ENCODE data around the gene ZNF284.

Gene ZNF284

DNA sequence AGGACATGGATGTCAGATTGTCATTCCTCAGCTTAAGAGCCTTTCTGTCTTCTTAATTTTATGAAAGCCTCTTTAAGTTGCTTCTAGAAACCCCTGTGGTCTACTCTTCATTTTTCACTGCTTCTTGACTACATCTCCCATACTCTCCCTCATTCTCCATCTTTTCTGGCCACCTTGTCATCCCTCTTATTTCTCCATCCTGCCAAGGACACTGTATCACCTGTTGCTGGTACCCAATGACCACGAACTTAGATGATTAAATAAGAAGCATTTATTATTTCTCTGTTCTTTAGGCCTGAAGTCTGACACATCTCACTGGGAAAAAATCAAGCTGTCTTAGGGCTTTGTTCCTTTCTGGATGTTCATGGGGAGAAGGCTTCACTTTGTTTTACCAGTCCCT, 10.9 kb upstream of the ZNF284 start:
- Histone ChIP-seq H3K4me3 (ENCODE audit: low read depth, low read length) (no peak overlapping the region), H3K9ac (ENCODE audit: low read depth, low read length) (no peak overlapping the region), H3K36me3 (ENCODE audit: control insufficient read depth, insufficient read depth, low read length) (peaks cover 15% of the 10 kb centered on the region), H3K27me3 (ENCODE audit: control insufficient read depth, insufficient read depth, low read length) (no peaks in the 10 kb centered on the region), H3K9me3 (ENCODE audit: control insufficient read depth, insufficient read depth, low read length) (no peaks in the 10 kb centered on the region), H3K4me1 (ENCODE audit: control insufficient read depth, insufficient read depth, low read length) (no peaks in the 10 kb centered on the region)

DNA sequence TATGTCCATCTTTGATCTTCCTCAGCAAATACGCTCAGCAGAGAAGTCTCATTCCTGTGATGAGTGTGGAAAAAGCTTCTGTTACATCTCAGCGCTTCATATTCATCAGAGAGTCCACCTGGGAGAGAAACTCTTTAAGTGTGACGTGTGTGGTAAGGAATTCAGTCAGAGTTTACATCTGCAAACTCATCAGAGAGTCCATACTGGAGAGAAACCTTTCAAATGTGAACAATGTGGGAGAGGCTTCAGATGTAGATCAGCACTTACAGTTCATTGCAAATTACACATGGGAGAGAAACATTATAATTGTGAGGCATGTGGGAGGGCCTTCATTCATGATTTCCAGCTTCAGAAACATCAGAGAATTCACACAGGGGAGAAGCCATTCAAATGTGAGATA, 5.7 kb upstream of the ZNF284 start:
- Histone ChIP-seq H3K4me1 (ENCODE audit: control insufficient read depth, insufficient read depth, low read length) (no peaks in the 10 kb centered on the region), H3K4me3 (ENCODE audit: low read depth, low read length) (no peak overlapping the region), H3K9me3 (ENCODE audit: control insufficient read depth, insufficient read depth, low read length) (no peaks in the 10 kb centered on the region), H3K36me3 (ENCODE audit: control insufficient read depth, insufficient read depth, low read length) (peaks cover 6% of the 10 kb centered on the region), H3K27me3 (ENCODE audit: control insufficient read depth, insufficient read depth, low read length) (no peaks in the 10 kb centered on the region), H3K9ac (ENCODE audit: low read depth, low read length) (no peak overlapping the region)

GRCh38 chr19:44069415-44069814, 2.5 kb upstream of the ZNF284 start:
- Histone ChIP-seq H3K4me1 (ENCODE audit: control insufficient read depth, insufficient read depth, low read length) (no peaks in the 10 kb centered on the region), H3K36me3 (ENCODE audit: control insufficient read depth, insufficient read depth, low read length) (no peaks in the 10 kb centered on the region), H3K9me3 (ENCODE audit: control insufficient read depth, insufficient read depth, low read length) (no peaks in the 10 kb centered on the region), H3K4me3 (ENCODE audit: low read depth, low read length) (no peak overlapping the region), H3K27me3 (ENCODE audit: control insufficient read depth, insufficient read depth, low read length) (peaks cover 7% of the 10 kb centered on the region), H3K9ac (ENCODE audit: low read depth, low read length) (no peak overlapping the region)

DNA sequence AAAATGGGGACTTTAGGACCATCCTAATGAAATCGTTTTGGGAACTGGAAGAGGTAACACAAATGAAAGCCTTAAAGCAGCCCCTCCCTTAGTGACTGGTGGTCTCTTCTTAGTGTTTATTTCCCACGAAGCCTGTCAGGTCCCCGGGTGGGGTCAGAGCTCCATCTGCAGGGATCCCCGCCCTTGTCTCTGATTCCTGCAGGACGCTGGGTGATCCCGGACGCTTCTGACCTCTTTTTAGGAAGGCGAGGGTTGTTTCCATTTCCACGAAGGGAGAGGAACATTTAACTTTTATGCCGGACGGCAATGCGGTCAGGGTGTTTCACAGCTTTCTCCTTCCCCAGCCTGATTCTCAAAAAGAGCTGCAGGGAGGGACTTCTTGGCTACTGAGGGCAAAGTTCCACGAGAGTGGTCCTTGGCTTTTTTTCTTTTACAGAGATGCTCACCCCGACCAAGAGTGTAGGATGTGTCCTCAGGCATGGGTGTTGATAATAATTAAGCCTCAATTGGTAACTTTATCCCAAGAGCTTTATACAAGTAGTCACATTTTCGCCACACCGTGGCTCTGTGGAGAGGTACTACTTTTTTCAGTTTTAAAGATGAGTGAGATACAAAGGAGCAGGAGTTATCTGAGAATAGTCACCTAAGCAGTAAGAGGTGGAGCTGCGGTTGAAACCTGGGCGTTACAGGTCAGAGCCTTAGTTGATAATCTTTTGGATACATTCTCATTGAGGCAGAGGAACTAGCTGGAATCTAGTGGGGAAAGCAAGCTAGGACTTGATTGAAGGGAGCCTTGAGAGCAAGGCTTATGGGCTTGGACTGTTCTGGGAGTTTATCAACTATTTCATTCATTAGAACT, 813 bp downstream of the ZNF284 start:
- Histone ChIP-seq H3K4me1 (ENCODE audit: control insufficient read depth, insufficient read depth, low read length) (no peaks in the 10 kb centered on the region), H3K4me3 (ENCODE audit: low read depth, low read length) (peak overlapping the region; percentile 80), H3K27me3 (ENCODE audit: control insufficient read depth, insufficient read depth, low read length) (peaks cover 7% of the 10 kb centered on the region), H3K9me3 (ENCODE audit: control insufficient read depth, insufficient read depth, low read length) (no peaks in the 10 kb centered on the region), H3K9ac (ENCODE audit: low read depth, low read length) (peak overlapping the region; percentile 49), H3K36me3 (ENCODE audit: control insufficient read depth, insufficient read depth, low read length) (no peaks in the 10 kb centered on the region)

DNA sequence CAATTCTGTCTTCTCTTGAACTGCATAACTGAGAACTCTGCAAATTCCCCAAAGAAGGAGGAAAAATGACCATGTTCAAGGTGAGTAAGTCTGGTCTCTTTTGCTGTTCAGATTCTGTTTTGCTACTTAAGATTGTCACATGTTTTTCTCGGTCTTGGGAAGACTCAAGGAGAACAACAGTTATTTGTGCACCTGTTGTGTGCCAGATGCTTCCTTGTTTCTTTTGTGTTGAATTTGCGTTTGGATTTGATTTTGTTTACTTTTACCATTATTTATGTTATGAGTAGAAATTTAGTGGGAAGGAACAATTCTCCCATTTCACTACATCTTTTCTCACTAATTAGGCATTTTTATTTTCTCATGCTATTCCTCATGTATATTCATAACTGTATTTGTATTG, 4.4 kb downstream of the ZNF284 start:
- no peak overlapping the region for H3K9ac ChIP-seq (ENCODE audit: low read depth, low read length)
- no peaks in the 10 kb centered on the region for H3K36me3 ChIP-seq (ENCODE audit: control insufficient read depth, insufficient read depth, low read length)
- no peaks in the 10 kb centered on the region for H3K4me1 ChIP-seq (ENCODE audit: control insufficient read depth, insufficient read depth, low read length)

DNA sequence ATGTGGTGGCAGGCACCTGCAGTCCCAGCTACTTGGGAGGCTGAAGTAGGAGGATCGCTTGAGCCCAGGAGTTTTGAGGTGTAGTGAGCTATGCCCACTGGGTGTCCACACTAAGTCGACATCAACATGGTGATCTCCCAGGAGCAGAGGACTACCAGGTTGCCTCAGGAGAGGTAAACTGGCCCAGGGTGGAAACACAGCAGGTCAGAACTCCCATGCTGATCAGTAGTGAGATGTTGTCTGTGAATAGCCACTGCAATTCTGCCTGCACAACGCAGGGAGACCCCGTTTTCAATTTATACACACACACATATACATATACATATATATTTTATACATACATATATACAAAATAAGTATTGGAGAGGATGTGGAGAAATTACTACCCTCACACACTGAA, 20.1 kb downstream of the ZNF284 start:
- H3K27me3 ChIP-seq (ENCODE audit: control insufficient read depth, insufficient read depth, low read length), result no peaks in the 10 kb centered on the region
- H3K4me1 ChIP-seq (ENCODE audit: control insufficient read depth, insufficient read depth, low read length), result no peaks in the 10 kb centered on the region
- H3K4me3 ChIP-seq (ENCODE audit: low read depth, low read length), result no peak overlapping the region
- H3K9ac ChIP-seq (ENCODE audit: low read depth, low read length), result no peak overlapping the region
- no peaks in the 10 kb centered on the region for H3K36me3 ChIP-seq (ENCODE audit: control insufficient read depth, insufficient read depth, low read length)
- no peaks in the 10 kb centered on the region for H3K9me3 ChIP-seq (ENCODE audit: control insufficient read depth, insufficient read depth, low read length)

More for the DNA sequence above, 4.4 kb downstream of the ZNF284 start:
- Histone ChIP-seq H3K27me3 (ENCODE audit: control insufficient read depth, insufficient read depth, low read length) (peaks cover 7% of the 10 kb centered on the region), H3K4me3 (ENCODE audit: low read depth, low read length) (no peak overlapping the region), H3K9me3 (ENCODE audit: control insufficient read depth, insufficient read depth, low read length) (no peaks in the 10 kb centered on the region)

GRCh38 chr19:44093931-44094765, 22.2 kb downstream of the ZNF284 start, which contains the start of gene ZNF224:
Gene ZNF224, plus strand, starts transcription at chr19:44094361. Its CDS starts 3,513 bp downstream, at chr19:44097874.
- Histone ChIP-seq H3K9me3 (ENCODE audit: control insufficient read depth, insufficient read depth, low read length) (no peaks in the 10 kb centered on the region), H3K27me3 (ENCODE audit: control insufficient read depth, insufficient read depth, low read length) (no peaks in the 10 kb centered on the region), H3K4me1 (ENCODE audit: control insufficient read depth, insufficient read depth, low read length) (no peaks in the 10 kb centered on the region), H3K9ac (ENCODE audit: low read depth, low read length) (peak within 1 kb of the TSS; percentile 83), H3K4me3 (ENCODE audit: low read depth, low read length) (peak within 1 kb of the TSS; percentile 98), H3K36me3 (ENCODE audit: control insufficient read depth, insufficient read depth, low read length) (no peaks in the 10 kb centered on the region)

GRCh38 chr19:44107751-44108150, 35.8 kb downstream of the ZNF284 start:
- Histone ChIP-seq H3K4me1 (ENCODE audit: control insufficient read depth, insufficient read depth, low read length) (no peaks in the 10 kb centered on the region), H3K27me3 (ENCODE audit: control insufficient read depth, insufficient read depth, low read length) (no peaks in the 10 kb centered on the region), H3K9ac (ENCODE audit: low read depth, low read length) (no peak overlapping the region), H3K4me3 (ENCODE audit: low read depth, low read length) (no peak overlapping the region), H3K9me3 (ENCODE audit: control insufficient read depth, insufficient read depth, low read length) (peaks cover 4% of the 10 kb centered on the region), H3K36me3 (ENCODE audit: control insufficient read depth, insufficient read depth, low read length) (peaks cover 14% of the 10 kb centered on the region)

GRCh38 chr19:44109458-44109857, 37.5 kb downstream of the ZNF284 start:
- Histone ChIP-seq H3K9me3 (ENCODE audit: control insufficient read depth, insufficient read depth, low read length) (peaks cover 4% of the 10 kb centered on the region), H3K27me3 (ENCODE audit: control insufficient read depth, insufficient read depth, low read length) (no peaks in the 10 kb centered on the region), H3K4me1 (ENCODE audit: control insufficient read depth, insufficient read depth, low read length) (no peaks in the 10 kb centered on the region), H3K36me3 (ENCODE audit: control insufficient read depth, insufficient read depth, low read length) (peaks cover 14% of the 10 kb centered on the region), H3K9ac (ENCODE audit: low read depth, low read length) (no peak overlapping the region), H3K4me3 (ENCODE audit: low read depth, low read length) (no peak overlapping the region)

GRCh38 chr19:44111910-44112463, 40.0 kb downstream of the ZNF284 start:
- peaks cover 4% of the 10 kb centered on the region for H3K9me3 ChIP-seq (ENCODE audit: control insufficient read depth, insufficient read depth, low read length)
- peak overlapping the region; percentile 84 for H3K9ac ChIP-seq (ENCODE audit: low read depth, low read length)
- no peaks in the 10 kb centered on the region for H3K4me1 ChIP-seq (ENCODE audit: control insufficient read depth, insufficient read depth, low read length)
- H3K4me3 ChIP-seq (ENCODE audit: low read depth, low read length), result peak overlapping the region; percentile 100
- H3K36me3 ChIP-seq (ENCODE audit: control insufficient read depth, insufficient read depth, low read length), result peaks cover 8% of the 10 kb centered on the region
- no peaks in the 10 kb centered on the region for H3K27me3 ChIP-seq (ENCODE audit: control insufficient read depth, insufficient read depth, low read length)

DNA sequence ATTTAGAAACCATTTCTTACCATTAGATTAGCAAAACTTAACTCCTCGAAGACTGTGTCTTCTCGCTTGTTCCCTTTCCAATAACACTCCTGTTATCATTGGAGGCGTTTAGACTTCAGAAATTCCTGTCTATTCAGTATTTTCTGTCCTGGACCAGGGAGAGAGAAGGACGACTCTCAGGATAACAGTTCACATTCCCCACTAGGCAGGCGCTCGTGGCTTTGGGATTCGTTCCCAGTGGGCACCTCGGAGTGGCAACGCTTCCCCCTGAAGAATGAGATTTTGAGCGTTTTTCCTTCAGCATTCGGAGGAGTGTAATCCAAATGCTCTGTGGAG, 40.8 kb downstream of the ZNF284 start:
- Histone ChIP-seq H3K36me3 (ENCODE audit: control insufficient read depth, insufficient read depth, low read length) (peaks cover 7% of the 10 kb centered on the region), H3K9me3 (ENCODE audit: control insufficient read depth, insufficient read depth, low read length) (peaks cover 4% of the 10 kb centered on the region), H3K4me1 (ENCODE audit: control insufficient read depth, insufficient read depth, low read length) (no peaks in the 10 kb centered on the region), H3K9ac (ENCODE audit: low read depth, low read length) (peak overlapping the region; percentile 84), H3K27me3 (ENCODE audit: control insufficient read depth, insufficient read depth, low read length) (no peaks in the 10 kb centered on the region), H3K4me3 (ENCODE audit: low read depth, low read length) (peak overlapping the region; percentile 100)
